ENCODE data around the gene DNAJC27.
A peak's percentile ranks its signal among the peaks of the same experiment; 100 is the strongest.

Gene DNAJC27

DNA sequence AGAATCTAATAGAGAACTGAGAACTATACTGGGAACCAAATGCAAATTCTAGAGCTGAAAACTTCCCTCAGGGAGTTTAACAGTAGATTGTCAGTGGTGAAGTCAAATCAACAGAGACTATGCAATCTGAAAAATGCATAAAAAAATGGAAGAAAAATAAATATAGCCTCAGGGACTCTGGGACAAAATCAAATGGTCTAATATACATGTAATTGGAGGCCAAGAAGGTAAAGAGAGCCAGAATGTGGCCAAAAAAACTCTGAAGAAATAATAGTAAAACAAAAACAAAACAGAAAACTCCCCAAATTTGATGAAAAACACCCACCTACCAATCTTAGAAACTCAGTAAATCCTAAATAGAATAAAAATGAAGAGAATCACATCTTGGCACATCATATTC is 16.5 kb downstream of the DNAJC27 start:
- no peak overlapping the region for H3K4me3 Mint-ChIP-seq

GRCh38 chr2:24950102-24950501 is 21.7 kb downstream of the DNAJC27 start:
- Mint-ChIP-seq H3K27me3 (ENCODE audit: low read depth) (no peaks in the 10 kb centered on the region), H3K4me1 (ENCODE audit: low read depth) (no peaks in the 10 kb centered on the region), H3K27ac (no peak overlapping the region), H3K4me3 (no peak overlapping the region), H3K9me3 (peaks cover 3% of the 10 kb centered on the region), H3K36me3 (ENCODE audit: low read depth) (peaks cover 31% of the 10 kb centered on the region)

More for the DNA sequence above, 16.5 kb downstream of the DNAJC27 start:
- no peaks in the 10 kb centered on the region for H3K27me3 Mint-ChIP-seq (ENCODE audit: low read depth)
- H3K4me1 Mint-ChIP-seq (ENCODE audit: low read depth): peaks cover 7% of the 10 kb centered on the region
- peaks cover 12% of the 10 kb centered on the region for H3K9me3 Mint-ChIP-seq
- peaks cover 61% of the 10 kb centered on the region for H3K36me3 Mint-ChIP-seq (ENCODE audit: low read depth)
- H3K27ac Mint-ChIP-seq: no peak overlapping the region

GRCh38 chr2:24948506-24948905 is 23.2 kb downstream of the DNAJC27 start:
- H3K4me1 Mint-ChIP-seq (ENCODE audit: low read depth): no peaks in the 10 kb centered on the region
- H3K9me3 Mint-ChIP-seq: no peaks in the 10 kb centered on the region
- H3K27me3 Mint-ChIP-seq (ENCODE audit: low read depth): no peaks in the 10 kb centered on the region
- H3K27ac Mint-ChIP-seq: no peak overlapping the region
- H3K4me3 Mint-ChIP-seq: no peak overlapping the region
- H3K36me3 Mint-ChIP-seq (ENCODE audit: low read depth): peaks cover 22% of the 10 kb centered on the region

- no peaks in the 10 kb centered on the region for H3K4me1 Mint-ChIP-seq (ENCODE audit: low read depth)
- H3K9me3 Mint-ChIP-seq: no peaks in the 10 kb centered on the region
- no peak overlapping the region for H3K4me3 Mint-ChIP-seq
- H3K36me3 Mint-ChIP-seq (ENCODE audit: low read depth): peaks cover 25% of the 10 kb centered on the region
- no peaks in the 10 kb centered on the region for H3K27me3 Mint-ChIP-seq (ENCODE audit: low read depth)
- H3K27ac Mint-ChIP-seq: no peak overlapping the region
These were observed 24.1 kb downstream of the DNAJC27 start for GRCh38 chr2:24947561-24948157.

DNA sequence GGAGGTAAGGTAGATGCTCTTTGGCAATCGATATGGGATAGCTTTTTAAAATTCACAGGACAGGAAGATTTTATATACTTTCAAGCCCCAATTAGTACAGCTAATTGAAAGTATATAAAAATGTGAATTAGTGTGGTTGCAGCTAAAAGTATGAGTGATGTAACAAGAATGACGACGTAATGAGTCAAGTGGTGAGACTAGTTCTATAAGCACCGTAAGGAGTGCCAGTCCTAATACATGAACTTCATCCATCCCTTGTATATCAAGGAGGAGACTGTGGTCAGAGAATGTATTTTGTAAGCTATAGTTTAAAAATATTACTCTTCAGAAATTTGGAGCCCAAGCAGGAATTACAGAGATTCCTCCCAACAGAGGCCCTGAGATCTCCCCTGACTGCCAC is 25.8 kb downstream of the DNAJC27 start:
- Mint-ChIP-seq H3K4me3 (no peak overlapping the region), H3K9me3 (no peaks in the 10 kb centered on the region), H3K27me3 (ENCODE audit: low read depth) (no peaks in the 10 kb centered on the region), H3K27ac (no peak overlapping the region), H3K4me1 (ENCODE audit: low read depth) (no peaks in the 10 kb centered on the region), H3K36me3 (ENCODE audit: low read depth) (peaks cover 16% of the 10 kb centered on the region)

GRCh38 chr2:24943427-24944053 is 28.2 kb downstream of the DNAJC27 start:
- Mint-ChIP-seq H3K27ac (no peak overlapping the region), H3K4me1 (ENCODE audit: low read depth) (no peaks in the 10 kb centered on the region), H3K9me3 (no peaks in the 10 kb centered on the region), H3K4me3 (no peak overlapping the region), H3K27me3 (ENCODE audit: low read depth) (no peaks in the 10 kb centered on the region), H3K36me3 (ENCODE audit: low read depth) (peaks cover 11% of the 10 kb centered on the region)

DNA sequence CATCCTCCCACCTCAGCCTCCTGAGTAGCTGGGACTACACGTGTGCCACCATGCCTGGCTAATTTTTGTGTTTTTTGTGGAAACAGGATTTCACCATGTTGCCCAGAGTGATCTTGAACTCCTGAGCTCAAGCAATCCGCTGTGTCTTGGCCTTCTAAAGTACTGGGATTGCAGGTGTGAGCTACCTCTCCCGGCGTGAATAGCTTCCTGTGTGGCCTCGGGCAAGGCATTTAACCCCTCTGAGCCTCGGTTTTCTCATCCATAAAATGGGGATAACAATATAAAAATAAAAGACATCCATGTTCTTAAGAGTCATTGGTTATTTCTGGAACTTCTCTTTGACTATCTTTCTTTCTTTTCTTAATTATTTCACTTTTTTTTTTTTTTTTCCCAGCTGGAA is 32.4 kb downstream of the DNAJC27 start:
- no peaks in the 10 kb centered on the region for H3K4me1 Mint-ChIP-seq (ENCODE audit: low read depth)
- H3K36me3 Mint-ChIP-seq (ENCODE audit: low read depth): peaks cover 4% of the 10 kb centered on the region
- no peak overlapping the region for H3K27ac Mint-ChIP-seq
- H3K27me3 Mint-ChIP-seq (ENCODE audit: low read depth): no peaks in the 10 kb centered on the region
- no peak overlapping the region for H3K4me3 Mint-ChIP-seq
- no peaks in the 10 kb centered on the region for H3K9me3 Mint-ChIP-seq

- Mint-ChIP-seq H3K4me1 (ENCODE audit: low read depth) (no peaks in the 10 kb centered on the region), H3K27me3 (ENCODE audit: low read depth) (no peaks in the 10 kb centered on the region), H3K9me3 (no peaks in the 10 kb centered on the region), H3K27ac (no peak overlapping the region), H3K36me3 (ENCODE audit: low read depth) (no peaks in the 10 kb centered on the region), H3K4me3 (no peak overlapping the region)
These were observed 34.5 kb downstream of the DNAJC27 start for GRCh38 chr2:24937236-24937635.

- Mint-ChIP-seq H3K4me1 (ENCODE audit: low read depth) (peaks cover 8% of the 10 kb centered on the region), H3K27ac (no peak overlapping the region), H3K9me3 (no peaks in the 10 kb centered on the region), H3K36me3 (ENCODE audit: low read depth) (no peaks in the 10 kb centered on the region), H3K27me3 (ENCODE audit: low read depth) (no peaks in the 10 kb centered on the region), H3K4me3 (no peak overlapping the region)
These were observed 36.6 kb downstream of the DNAJC27 start for GRCh38 chr2:24935145-24935544.

DNA sequence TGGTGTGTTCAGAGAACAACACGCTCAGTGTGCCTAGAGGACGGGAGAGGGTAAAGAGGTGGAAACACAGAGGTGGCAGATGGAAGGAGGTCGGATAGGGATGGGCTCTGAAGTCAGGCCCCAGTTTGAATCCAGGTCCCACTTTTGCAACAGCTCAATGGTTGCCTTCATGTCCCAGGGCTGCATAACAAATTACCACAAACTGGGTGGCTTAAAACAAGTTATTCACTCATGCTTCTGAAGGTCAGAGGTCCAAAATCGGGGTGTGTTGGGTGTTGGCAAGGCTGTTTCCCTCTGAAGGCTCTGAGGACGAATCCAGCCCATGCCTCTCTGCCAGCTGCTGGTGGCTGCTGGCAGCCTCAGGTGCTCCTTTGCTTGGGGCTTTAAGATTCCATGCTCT is 39.0 kb downstream of the DNAJC27 start:
- H3K36me3 Mint-ChIP-seq (ENCODE audit: low read depth): no peaks in the 10 kb centered on the region
- peaks cover 8% of the 10 kb centered on the region for H3K4me1 Mint-ChIP-seq (ENCODE audit: low read depth)
- H3K27me3 Mint-ChIP-seq (ENCODE audit: low read depth): no peaks in the 10 kb centered on the region
- H3K9me3 Mint-ChIP-seq: no peaks in the 10 kb centered on the region
- no peak overlapping the region for H3K27ac Mint-ChIP-seq
- H3K4me3 Mint-ChIP-seq: no peak overlapping the region

DNA sequence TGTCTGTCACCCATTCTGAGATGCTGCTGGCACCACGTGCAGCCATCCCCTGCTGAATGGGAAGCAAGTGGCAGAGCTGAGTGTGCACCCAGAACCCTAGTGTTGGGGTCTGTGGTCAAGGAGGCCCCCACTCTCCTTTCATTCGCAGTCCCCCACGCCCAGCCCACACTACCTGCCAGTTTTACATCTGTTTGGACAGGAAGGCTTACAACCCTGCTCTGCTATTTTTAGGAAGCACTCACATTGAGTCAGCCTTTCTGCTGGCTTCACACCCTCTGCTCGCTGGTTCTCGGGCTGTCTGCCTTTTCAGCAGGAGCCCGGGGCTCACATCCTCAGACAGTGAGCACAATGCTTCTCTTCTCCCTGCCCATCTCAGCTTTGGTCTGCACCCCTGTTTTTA is 41.0 kb downstream of the DNAJC27 start:
- Mint-ChIP-seq H3K9me3 (no peaks in the 10 kb centered on the region), H3K4me3 (no peak overlapping the region)

GRCh38 chr2:24929230-24929629 is 42.5 kb downstream of the DNAJC27 start:
- Mint-ChIP-seq H3K4me1 (ENCODE audit: low read depth) (peaks cover 8% of the 10 kb centered on the region), H3K4me3 (no peak overlapping the region), H3K36me3 (ENCODE audit: low read depth) (no peaks in the 10 kb centered on the region), H3K27ac (no peak overlapping the region), H3K9me3 (no peaks in the 10 kb centered on the region), H3K27me3 (ENCODE audit: low read depth) (no peaks in the 10 kb centered on the region)

More for the DNA sequence above, 41.0 kb downstream of the DNAJC27 start:
- Mint-ChIP-seq H3K36me3 (ENCODE audit: low read depth) (no peaks in the 10 kb centered on the region), H3K27me3 (ENCODE audit: low read depth) (no peaks in the 10 kb centered on the region), H3K4me1 (ENCODE audit: low read depth) (peaks cover 8% of the 10 kb centered on the region), H3K27ac (no peak overlapping the region)

DNA sequence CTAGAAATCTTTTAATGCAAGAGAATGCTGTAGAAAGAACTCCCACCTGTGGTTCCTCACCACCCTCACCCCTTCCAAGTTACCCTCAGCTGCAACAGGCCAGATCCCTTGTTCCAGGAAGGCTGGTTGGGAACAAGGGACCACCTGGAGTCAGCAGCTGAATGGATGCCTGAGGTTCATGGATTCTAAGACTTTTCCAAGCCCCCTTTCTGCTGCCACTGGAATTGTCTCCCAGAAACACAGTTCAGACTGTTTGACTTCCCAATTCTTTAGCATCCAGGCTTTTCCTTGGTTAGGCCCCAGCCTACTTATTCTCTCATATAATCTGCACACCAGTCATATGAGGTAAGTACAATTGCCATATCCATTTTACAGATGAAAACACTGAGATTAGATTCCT is 43.7 kb downstream of the DNAJC27 start:
- Mint-ChIP-seq H3K27ac (no peak overlapping the region), H3K4me1 (ENCODE audit: low read depth) (peaks cover 8% of the 10 kb centered on the region), H3K9me3 (no peaks in the 10 kb centered on the region), H3K27me3 (ENCODE audit: low read depth) (peaks cover 4% of the 10 kb centered on the region), H3K4me3 (no peak overlapping the region), H3K36me3 (ENCODE audit: low read depth) (no peaks in the 10 kb centered on the region)

DNA sequence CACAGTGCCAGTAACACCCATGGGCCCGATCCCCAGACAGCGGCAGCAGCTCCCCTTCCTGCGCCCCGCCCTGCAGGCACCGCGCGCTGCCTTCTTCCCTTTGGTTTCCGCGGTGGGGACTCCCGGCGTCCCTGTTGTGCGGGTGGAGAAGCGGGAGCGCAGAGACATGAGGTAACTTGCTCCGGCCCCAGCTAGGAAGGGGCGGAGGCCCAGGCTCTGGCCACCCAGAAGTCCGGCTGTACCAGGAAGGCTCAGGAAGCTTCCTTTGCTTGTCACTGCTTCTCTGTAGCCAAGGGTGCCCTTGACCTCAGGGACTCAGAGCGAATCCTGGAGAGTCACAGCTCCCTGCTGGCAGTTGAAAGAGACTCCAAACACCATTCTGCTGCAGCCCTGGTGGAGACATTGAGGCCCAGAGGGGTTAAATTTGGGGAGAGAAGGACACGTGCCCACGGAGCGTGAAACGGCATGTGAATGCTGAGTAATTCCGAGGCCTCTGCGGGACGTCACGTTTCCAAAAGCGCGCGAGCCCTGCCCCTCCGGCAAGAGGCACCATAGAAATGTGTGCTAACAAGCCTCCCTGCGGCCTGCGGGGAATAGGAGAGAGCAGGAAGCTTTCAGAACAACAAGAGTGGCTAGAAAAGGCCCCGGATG is 45.0 kb downstream of the DNAJC27 start:
- peak overlapping the region; percentile 16 for H3K4me3 Mint-ChIP-seq
- no peak overlapping the region for H3K27ac Mint-ChIP-seq
- no peaks in the 10 kb centered on the region for H3K36me3 Mint-ChIP-seq (ENCODE audit: low read depth)
- H3K4me1 Mint-ChIP-seq (ENCODE audit: low read depth): peaks cover 8% of the 10 kb centered on the region
- peaks cover 4% of the 10 kb centered on the region for H3K27me3 Mint-ChIP-seq (ENCODE audit: low read depth)
- no peaks in the 10 kb centered on the region for H3K9me3 Mint-ChIP-seq

DNA sequence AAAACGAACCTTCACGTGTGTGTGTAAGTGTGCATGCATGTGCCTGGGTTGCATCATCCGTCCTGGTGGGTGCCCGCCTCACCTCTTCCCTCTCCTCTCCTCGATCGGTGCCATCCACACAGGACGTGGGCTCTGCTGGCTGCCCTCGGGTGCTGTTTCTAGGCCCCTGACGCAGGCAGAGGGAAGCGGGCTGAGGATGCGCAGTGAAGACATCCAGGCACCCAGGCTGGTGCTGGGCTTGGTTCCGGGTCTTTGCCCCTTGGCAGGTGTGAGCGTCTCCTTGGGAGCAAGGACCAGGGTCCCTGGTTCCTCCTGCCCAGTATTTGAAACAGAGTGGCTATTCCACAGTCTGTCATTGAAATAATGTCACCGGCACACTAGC is 45.5 kb downstream of the DNAJC27 start:
- Mint-ChIP-seq H3K4me1 (ENCODE audit: low read depth) (peaks cover 6% of the 10 kb centered on the region), H3K27ac (no peak overlapping the region), H3K4me3 (no peak overlapping the region), H3K9me3 (no peaks in the 10 kb centered on the region), H3K36me3 (ENCODE audit: low read depth) (no peaks in the 10 kb centered on the region), H3K27me3 (ENCODE audit: low read depth) (peaks cover 4% of the 10 kb centered on the region)
